Panc1 (cell line): ENCODE results near the gene LRRC3C. TPM values are rescaled to one million over a fixed set of nuclear protein-coding genes. Genes with fewer than 3 reads are reported as not detected.

Source experiments
- ATAC-seq: fragments of 200-7000 bp; cut with Tn5 transposase; 2 replicates; pipeline ENCODE4 v1.9.1; 2020; ENCODE audit warnings: mild to moderate bottlenecking, moderate library complexity
- BruUV-seq: library from RNA; stranded (reverse); fragments of 400-500 nt; replicated peaks from 2 replicates; lab custom pipeline; 2021; lab: Mats Ljungman, UMichigan
- CTCF ChIA-PET: fragments of 300-600 bp; sonication (Branson Sonifier 250); formaldehyde crosslinking; loops from one replicate; lab custom pipeline; 2022; ENCODE audit warnings: antibody characterized with exemption; lab: Charles Lee
- POLR2A ChIA-PET: fragments of 300-600 bp; sonication (Branson Sonifier 250); formaldehyde crosslinking; loops from one replicate; lab custom pipeline; 2022; ENCODE audit warnings: antibody characterized with exemption; lab: Charles Lee
- DNase-seq: peaks from one replicate; pipeline ENCODE4 v3.0.0-alpha.2; 2010; ENCODE audit warnings: low read depth, low spot score
- H3K27ac ChIP-seq: 2 replicates; pipeline ENCODE4 v1.5.1; 2011; ENCODE audit warnings: mild to moderate bottlenecking, low read length, inconsistent platforms
- H3K27me3 ChIP-seq: fragments of 200-500 bp; sonication (Bioruptor generic); 2 replicates; pipeline ENCODE4 v1.6.0; 2014; ENCODE audit warnings: low read length, inconsistent platforms; ENCODE audit not compliant: control insufficient read depth, insufficient read depth
- H3K36me3 ChIP-seq: fragments of 200-500 bp; sonication (Bioruptor generic); 2 replicates; pipeline ENCODE4 v1.5.1; 2014; ENCODE audit warnings: inconsistent platforms, mild to moderate bottlenecking, low read length, moderate library complexity; ENCODE audit not compliant: control insufficient read depth, insufficient read depth
- H3K4me1 ChIP-seq: 2 replicates; pipeline ENCODE4 v1.5.1; 2011; ENCODE audit warnings: inconsistent platforms, mild to moderate bottlenecking, low read length, moderate library complexity; ENCODE audit not compliant: control insufficient read depth, insufficient read depth
- H3K4me3 ChIP-seq, 2 experiments: 2 replicates each; pipeline ENCODE4 v1.5.1; 2011 to 2012; ENCODE audit warnings: low read depth in 2 of 2, low read length in 2 of 2, mild to moderate bottlenecking in 2 of 2, inconsistent platforms in 1 of 2, moderate library complexity in 1 of 2
- H3K9me3 ChIP-seq: fragments of 200-500 bp; sonication (Bioruptor generic); 2 replicates; pipeline ENCODE4 v1.5.1; 2014; ENCODE audit warnings: low read depth, mild to moderate bottlenecking, inconsistent platforms, low read length, moderate library complexity; ENCODE audit not compliant: control insufficient read depth, insufficient read depth
- POLR2AphosphoS5 ChIP-seq: IDR thresholded peaks from 2 replicates; pipeline ENCODE4 v1.6.1; 2012; ENCODE audit warnings: mild to moderate bottlenecking, low read depth, low read length, moderate library complexity
- SIN3A ChIP-seq: IDR thresholded peaks from 2 replicates; pipeline ENCODE4 v1.6.1; 2012; ENCODE audit warnings: low read depth, mild to moderate bottlenecking, low read length, moderate library complexity, borderline replicate concordance; ENCODE audit not compliant: insufficient read depth
- TCF7L2 ChIP-seq: IDR thresholded peaks from 2 replicates; pipeline ENCODE4 v1.6.1; 2011; ENCODE audit warnings: mild to moderate bottlenecking, low read depth, low read length, inconsistent platforms
- in situ Hi-C: cut with HindIII; loops from 2 replicates; pipeline ENCODE4 v1.10.0; 2016; ENCODE audit warnings: low sequenced_read_pairs, low pct_unique_long_range_greater_than_20kb
- intact Hi-C: fragments of 100-400 bp; cut with micrococcal nuclease; formaldehyde crosslinking; loops from one replicate; pipeline ENCODE4 v1.10.0; 2022; ENCODE audit not compliant: unreplicated experiment
- total RNA-seq: library from RNA; stranded (reverse); gene quantifications from one replicate; pipeline ENCODE4 v1.2.1, GENCODE V29; 2021; ENCODE audit not compliant: unreplicated experiment
- TF ChIP-seq, protein P1 (sequence below): fragments of 450-650 bp; IDR thresholded peaks from 2 replicates; pipeline ENCODE4 v1.5.1; 2017; ENCODE audit warnings: mild to moderate bottlenecking
- TF ChIP-seq, protein P2 (sequence below), 2 experiments: IDR thresholded peaks; 2 replicates each; pipeline ENCODE4 v1.6.1; 2011 to 2012; ENCODE audit warnings: low read depth in 2 of 2, control low read depth in 1 of 2, low read length in 1 of 2, mild to moderate bottlenecking in 1 of 2, moderate library complexity in 1 of 2; ENCODE audit not compliant: insufficient read depth in 1 of 2

LRRC3C gene
- total RNA-seq, 1 experiment from 2014 or later: not detected

DNA sequence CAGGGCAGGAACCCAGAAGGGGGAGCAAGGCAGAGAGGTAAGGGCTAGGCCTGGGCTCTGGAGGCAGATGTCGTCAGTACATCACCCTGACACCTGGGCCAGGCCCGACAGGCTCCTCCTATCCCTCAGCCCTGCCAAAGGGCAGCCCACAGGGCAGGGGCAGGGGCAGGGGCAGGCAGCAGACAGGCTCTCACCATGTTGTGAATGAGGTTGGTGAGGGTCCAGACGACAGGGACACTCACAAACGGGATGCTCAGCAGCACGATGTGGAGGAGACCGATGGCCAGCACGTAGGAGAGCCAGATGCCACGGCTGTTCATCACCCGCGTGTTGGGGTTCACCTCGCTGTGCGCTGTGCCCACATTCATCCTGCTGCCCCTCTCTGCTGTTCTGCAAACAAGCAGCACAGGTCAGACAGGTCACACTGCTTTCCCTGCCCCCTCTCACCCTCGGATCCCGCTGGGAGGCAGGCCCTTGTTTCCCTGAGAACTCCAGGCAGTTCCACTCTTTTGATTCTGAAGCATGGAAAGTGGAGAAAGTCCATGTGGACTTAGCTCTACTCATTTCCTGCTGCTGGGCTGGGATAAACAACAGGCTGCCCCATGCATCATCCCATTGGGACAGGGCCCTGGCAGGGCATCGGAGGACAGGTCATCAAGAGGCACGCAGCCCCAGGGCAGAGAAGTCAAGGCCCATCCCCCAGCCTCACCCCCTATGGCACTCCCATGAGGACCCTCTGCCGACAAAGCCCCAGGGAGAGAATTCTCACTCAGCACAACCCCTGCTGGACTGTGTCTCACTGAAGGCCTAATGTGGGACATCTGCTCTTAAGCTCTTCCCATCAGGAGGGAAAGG lies 3.5 kb upstream of the LRRC3C start:
- Histone ChIP-seq H3K27me3 (no peaks in the 10 kb centered on the region), H3K36me3 (no peaks in the 10 kb centered on the region; the same call in 1 of the 2 replicates), H3K27ac (no peak overlapping the region), H3K4me1 (peaks cover 28% of the 10 kb centered on the region), H3K9me3 (no peaks in the 10 kb centered on the region), H3K4me3 (no peak overlapping the region)
- POLR2A ChIA-PET: no interaction called here
- intact Hi-C loops: no loop called here
- ATAC-seq (no peak), DNase-seq (no peak)
- in situ Hi-C loops: no loop called here
- no TSS peak for BruUV-seq
- TF ChIP-seq, protein P1, sequence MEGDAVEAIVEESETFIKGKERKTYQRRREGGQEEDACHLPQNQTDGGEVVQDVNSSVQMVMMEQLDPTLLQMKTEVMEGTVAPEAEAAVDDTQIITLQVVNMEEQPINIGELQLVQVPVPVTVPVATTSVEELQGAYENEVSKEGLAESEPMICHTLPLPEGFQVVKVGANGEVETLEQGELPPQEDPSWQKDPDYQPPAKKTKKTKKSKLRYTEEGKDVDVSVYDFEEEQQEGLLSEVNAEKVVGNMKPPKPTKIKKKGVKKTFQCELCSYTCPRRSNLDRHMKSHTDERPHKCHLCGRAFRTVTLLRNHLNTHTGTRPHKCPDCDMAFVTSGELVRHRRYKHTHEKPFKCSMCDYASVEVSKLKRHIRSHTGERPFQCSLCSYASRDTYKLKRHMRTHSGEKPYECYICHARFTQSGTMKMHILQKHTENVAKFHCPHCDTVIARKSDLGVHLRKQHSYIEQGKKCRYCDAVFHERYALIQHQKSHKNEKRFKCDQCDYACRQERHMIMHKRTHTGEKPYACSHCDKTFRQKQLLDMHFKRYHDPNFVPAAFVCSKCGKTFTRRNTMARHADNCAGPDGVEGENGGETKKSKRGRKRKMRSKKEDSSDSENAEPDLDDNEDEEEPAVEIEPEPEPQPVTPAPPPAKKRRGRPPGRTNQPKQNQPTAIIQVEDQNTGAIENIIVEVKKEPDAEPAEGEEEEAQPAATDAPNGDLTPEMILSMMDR: no peak
- TF ChIP-seq POLR2AphosphoS5 (no peak), SIN3A (no peak), TCF7L2 (no peak)
- TF ChIP-seq, protein P2, sequence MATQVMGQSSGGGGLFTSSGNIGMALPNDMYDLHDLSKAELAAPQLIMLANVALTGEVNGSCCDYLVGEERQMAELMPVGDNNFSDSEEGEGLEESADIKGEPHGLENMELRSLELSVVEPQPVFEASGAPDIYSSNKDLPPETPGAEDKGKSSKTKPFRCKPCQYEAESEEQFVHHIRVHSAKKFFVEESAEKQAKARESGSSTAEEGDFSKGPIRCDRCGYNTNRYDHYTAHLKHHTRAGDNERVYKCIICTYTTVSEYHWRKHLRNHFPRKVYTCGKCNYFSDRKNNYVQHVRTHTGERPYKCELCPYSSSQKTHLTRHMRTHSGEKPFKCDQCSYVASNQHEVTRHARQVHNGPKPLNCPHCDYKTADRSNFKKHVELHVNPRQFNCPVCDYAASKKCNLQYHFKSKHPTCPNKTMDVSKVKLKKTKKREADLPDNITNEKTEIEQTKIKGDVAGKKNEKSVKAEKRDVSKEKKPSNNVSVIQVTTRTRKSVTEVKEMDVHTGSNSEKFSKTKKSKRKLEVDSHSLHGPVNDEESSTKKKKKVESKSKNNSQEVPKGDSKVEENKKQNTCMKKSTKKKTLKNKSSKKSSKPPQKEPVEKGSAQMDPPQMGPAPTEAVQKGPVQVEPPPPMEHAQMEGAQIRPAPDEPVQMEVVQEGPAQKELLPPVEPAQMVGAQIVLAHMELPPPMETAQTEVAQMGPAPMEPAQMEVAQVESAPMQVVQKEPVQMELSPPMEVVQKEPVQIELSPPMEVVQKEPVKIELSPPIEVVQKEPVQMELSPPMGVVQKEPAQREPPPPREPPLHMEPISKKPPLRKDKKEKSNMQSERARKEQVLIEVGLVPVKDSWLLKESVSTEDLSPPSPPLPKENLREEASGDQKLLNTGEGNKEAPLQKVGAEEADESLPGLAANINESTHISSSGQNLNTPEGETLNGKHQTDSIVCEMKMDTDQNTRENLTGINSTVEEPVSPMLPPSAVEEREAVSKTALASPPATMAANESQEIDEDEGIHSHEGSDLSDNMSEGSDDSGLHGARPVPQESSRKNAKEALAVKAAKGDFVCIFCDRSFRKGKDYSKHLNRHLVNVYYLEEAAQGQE (IDR thresholded peaks at IDR 0.05; ENCODE audit: insufficient read depth in 1 of 2, low read depth in 2 of 2, low read length in 1 of 2): no peak
- CTCF ChIA-PET: interaction anchor here (0.6 kb wide), 1 partner anchor 14 kb away, joined by 3 read pairs; no protein-coding TSS in a partner anchor

DNA sequence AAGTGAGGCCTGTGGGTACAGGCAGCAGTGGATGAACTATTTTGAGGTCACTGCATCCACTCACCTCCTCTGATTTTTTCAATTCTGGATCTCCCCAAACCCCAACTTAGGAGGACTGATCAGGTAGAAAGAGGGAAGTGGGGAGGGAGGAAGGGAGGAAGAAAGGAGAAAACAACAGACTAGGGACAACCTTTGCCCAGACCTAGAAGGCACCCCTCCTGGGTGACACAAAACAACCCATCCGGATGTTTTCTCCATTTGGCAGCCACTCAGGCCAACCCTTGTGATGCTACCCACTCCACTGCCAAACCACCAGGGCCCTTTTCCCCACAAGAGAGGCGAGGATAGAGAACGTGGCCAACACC lies 2.9 kb upstream of the LRRC3C start:
- in situ Hi-C loops (no loop called here), intact Hi-C loops (no loop called here)
- Histone ChIP-seq H3K27ac (no peak overlapping the region), H3K27me3 (no peaks in the 10 kb centered on the region), H3K4me3 (no peak overlapping the region), H3K36me3 (no peaks in the 10 kb centered on the region; the same call in 1 of the 2 replicates), H3K4me1 (peaks cover 34% of the 10 kb centered on the region), H3K9me3 (no peaks in the 10 kb centered on the region)
- ChIA-PET POLR2A (no interaction called here), CTCF (no interaction called here)
- TF ChIP-seq SIN3A: no peak
- no TSS peak for BruUV-seq
- ATAC-seq: no peak
- no peak for DNase-seq
